Osteoblast (primary cell): Measurements from ENCODE around the gene S100A1. TPM values are rescaled to one million over a fixed set of nuclear protein-coding genes. Genes with fewer than 3 reads are reported as not detected.
"Not testable (repeated sequence)": the region's sequence is repeated elsewhere in the genome, so short reads cannot be mapped to it uniquely, and the experiment has no call there.

ENCODE experiments used
- DNase-seq: peaks from one replicate; pipeline ENCODE4 v3.0.0; 2011; ENCODE audit warnings: low spot score, mixed read lengths; ENCODE audit not compliant: insufficient read length; ENCODE audit errors: missing footprints
- H2AFZ ChIP-seq: 2 replicates; pipeline ENCODE4 v1.6.0; 2011; ENCODE audit warnings: mild to moderate bottlenecking, low read length
- H3K27ac ChIP-seq: 2 replicates; pipeline ENCODE4 v1.5.1; 2011; ENCODE audit warnings: mild to moderate bottlenecking, low read depth, low read length, moderate library complexity
- H3K27me3 ChIP-seq: 2 replicates; pipeline ENCODE4 v1.6.0; 2012; ENCODE audit warnings: mild to moderate bottlenecking, control low read depth, inconsistent platforms, low read length, moderate library complexity; ENCODE audit not compliant: insufficient read depth
- H3K36me3 ChIP-seq: 2 replicates; pipeline ENCODE4 v1.5.1; 2011; ENCODE audit warnings: mild to moderate bottlenecking, low read length, control low read depth, moderate library complexity; ENCODE audit not compliant: insufficient read depth
- H3K4me1 ChIP-seq: 2 replicates; pipeline ENCODE4 v1.5.1; 2011; ENCODE audit warnings: mild to moderate bottlenecking, low read length, control low read depth, moderate library complexity; ENCODE audit not compliant: insufficient read depth
- H3K4me2 ChIP-seq: 2 replicates; pipeline ENCODE4 v1.6.0; 2011; ENCODE audit warnings: mild to moderate bottlenecking, low read length; ENCODE audit not compliant: insufficient read depth
- H3K4me3 ChIP-seq: fragments of 200-600 bp; sonication (generic); 3 replicates; pipeline ENCODE4 v1.5.1; 2012; ENCODE audit warnings: mild to moderate bottlenecking, low read length, inconsistent platforms; ENCODE audit not compliant: insufficient read depth
- H3K79me2 ChIP-seq: 2 replicates; pipeline ENCODE4 v1.6.0; 2012; ENCODE audit warnings: mild to moderate bottlenecking, low read length, control low read depth, inconsistent platforms; ENCODE audit not compliant: insufficient read depth
- H3K9me3 ChIP-seq: 2 replicates; pipeline ENCODE4 v1.5.1; 2011; ENCODE audit warnings: low read depth, low read length, control low read depth
- H4K20me1 ChIP-seq: 2 replicates; pipeline ENCODE4 v1.6.0; 2012; ENCODE audit warnings: mild to moderate bottlenecking, low read length, control low read depth; ENCODE audit not compliant: insufficient read depth
- CTCF ChIP-seq: IDR thresholded peaks from 2 replicates; pipeline ENCODE4 v1.5.1; 2011; ENCODE audit warnings: mild to moderate bottlenecking, low read depth, low read length, moderate library complexity; ENCODE audit errors: extremely low read depth
- total RNA-seq: library from RNA; depleted of rRNA; stranded (reverse); fragments of >200 nt; gene quantifications from 2 replicates; pipeline ENCODE4 v1.2.3, GENCODE V29; 2012

The S100A1 gene
- total RNA-seq, 1 donor = not detected

GRCh38 chr1:153635872-153636271 is 7.6 kb downstream of the S100A1 start:
- no peak for DNase-seq
- no peak for TF ChIP-seq CTCF
- H3K4me3 ChIP-seq = peak overlapping the region; percentile 14
- peaks cover 6% of the 10 kb centered on the region for H3K4me1 ChIP-seq
- H3K9me3 ChIP-seq = no peaks in the 10 kb centered on the region
- H4K20me1 ChIP-seq = peaks cover 19% of the 10 kb centered on the region
- peak overlapping the region; percentile 82 for H3K4me2 ChIP-seq
- H3K27me3 ChIP-seq = no peaks in the 10 kb centered on the region
- no peak overlapping the region for H2AFZ ChIP-seq
- H3K27ac ChIP-seq = no peak overlapping the region
- peaks cover 47% of the 10 kb centered on the region for H3K36me3 ChIP-seq
- H3K79me2 ChIP-seq = peaks cover 60% of the 10 kb centered on the region

GRCh38 chr1:153636312-153636711 is 8.1 kb downstream of the S100A1 start:
- Histone ChIP-seq H3K4me2 (no peak overlapping the region), H3K79me2 (peaks cover 65% of the 10 kb centered on the region), H4K20me1 (peaks cover 19% of the 10 kb centered on the region), H3K4me1 (peaks cover 6% of the 10 kb centered on the region), H3K27me3 (no peaks in the 10 kb centered on the region), H3K4me3 (no peak overlapping the region), H3K9me3 (no peaks in the 10 kb centered on the region), H2AFZ (no peak overlapping the region), H3K36me3 (peaks cover 51% of the 10 kb centered on the region), H3K27ac (no peak overlapping the region)
- no peak for TF ChIP-seq CTCF
- DNase-seq = peak; percentile 39

GRCh38 chr1:153638261-153638660 is 10.0 kb downstream of the S100A1 start:
- peaks cover 71% of the 10 kb centered on the region for H3K36me3 ChIP-seq
- no peaks in the 10 kb centered on the region for H3K27me3 ChIP-seq
- H2AFZ ChIP-seq = no peak overlapping the region
- H3K27ac ChIP-seq = no peak overlapping the region
- peaks cover 19% of the 10 kb centered on the region for H4K20me1 ChIP-seq
- DNase-seq = no peak
- H3K79me2 ChIP-seq = peaks cover 79% of the 10 kb centered on the region
- H3K4me1 ChIP-seq = peaks cover 3% of the 10 kb centered on the region
- no peak for TF ChIP-seq CTCF
- H3K4me3 ChIP-seq = no peak overlapping the region
- no peaks in the 10 kb centered on the region for H3K9me3 ChIP-seq
- H3K4me2 ChIP-seq = no peak overlapping the region

DNA sequence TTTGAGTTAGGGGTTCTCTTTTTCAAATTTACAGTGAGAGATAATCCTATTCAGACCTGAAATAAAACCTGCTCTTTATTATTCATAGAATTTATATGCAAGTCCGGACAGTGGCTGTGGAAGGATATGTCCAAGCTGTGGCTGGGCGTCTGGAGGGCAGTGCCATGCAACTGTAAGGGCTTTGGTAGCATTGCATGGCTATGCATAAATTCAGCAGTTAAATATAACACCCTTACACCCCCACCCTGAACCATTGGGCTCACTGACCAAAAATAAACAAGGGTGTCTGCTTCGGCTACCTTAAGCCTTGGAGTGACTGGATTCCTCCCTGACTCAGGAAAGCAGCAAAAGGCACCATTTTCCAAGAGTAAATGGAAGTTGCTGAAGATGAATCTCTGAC is 11.0 kb downstream of the S100A1 start:
- peaks cover 83% of the 10 kb centered on the region for H3K79me2 ChIP-seq
- peaks cover 80% of the 10 kb centered on the region for H3K36me3 ChIP-seq

DNA sequence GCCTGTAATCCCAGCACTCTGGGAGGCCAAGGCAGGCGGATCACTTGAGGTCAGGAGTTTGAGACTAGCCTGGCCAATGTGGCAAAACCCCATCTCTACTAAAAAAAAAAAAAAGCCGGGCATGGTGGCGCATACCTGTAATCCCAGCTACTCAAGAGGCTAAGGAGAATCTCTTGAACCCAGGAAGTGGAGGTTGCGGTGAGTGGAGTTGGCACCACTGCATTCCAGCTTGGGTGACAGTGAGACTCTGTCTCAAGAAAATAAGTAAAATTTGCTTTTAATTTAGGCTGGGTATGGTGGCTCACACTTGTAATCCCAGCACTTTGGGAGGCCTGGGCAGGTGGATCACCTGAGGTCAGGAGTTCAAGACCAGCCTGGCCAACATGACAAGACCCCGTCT is 12.0 kb downstream of the S100A1 start:
- H3K4me3 ChIP-seq, H3K4me2 ChIP-seq, H3K9me3 ChIP-seq, H3K27me3 ChIP-seq, DNase-seq, H3K4me1 ChIP-seq, H3K27ac ChIP-seq, H2AFZ ChIP-seq: not testable (repeated sequence)
- Histone ChIP-seq H3K79me2 (peaks cover 76% of the 10 kb centered on the region), H3K36me3 (peaks cover 90% of the 10 kb centered on the region), H4K20me1 (peaks cover 23% of the 10 kb centered on the region)

More for the DNA sequence above, 11.0 kb downstream of the S100A1 start:
- no peak overlapping the region for H3K27ac ChIP-seq
- H3K4me2 ChIP-seq = no peak overlapping the region
- no peak overlapping the region for H2AFZ ChIP-seq
- no peaks in the 10 kb centered on the region for H3K27me3 ChIP-seq
- no peak for TF ChIP-seq CTCF
- no peak for DNase-seq
- no peaks in the 10 kb centered on the region for H3K4me1 ChIP-seq
- H4K20me1 ChIP-seq = peaks cover 24% of the 10 kb centered on the region
- no peaks in the 10 kb centered on the region for H3K9me3 ChIP-seq
- H3K4me3 ChIP-seq = no peak overlapping the region
